GM18861 (cell line): ENCODE measurements around the gene ADGRG2.

Source experiments
- ATAC-seq: cut with Tn5 transposase; IDR thresholded peaks from one replicate; pipeline ENCODE4 v1.9.1; 2021; ENCODE audit not compliant: unreplicated experiment

Gene ADGRG2

GRCh38 chrX:18962329-18962728, 159.9 kb downstream of the ADGRG2 start:
- ATAC-seq: no peak

GRCh38 chrX:18961686-18962085, 160.6 kb downstream of the ADGRG2 start:
- no peak for ATAC-seq

- no peak for ATAC-seq
These were observed 165.8 kb downstream of the ADGRG2 start for GRCh38 chrX:18956303-18957032.

- ATAC-seq: no peak
These were observed 166.6 kb downstream of the ADGRG2 start for GRCh38 chrX:18955676-18956075.

GRCh38 chrX:18951032-18951431, 171.2 kb downstream of the ADGRG2 start:
- ATAC-seq: no peak

GRCh38 chrX:18949944-18950301, 172.3 kb downstream of the ADGRG2 start:
- ATAC-seq: no peak

- no peak for ATAC-seq
These were observed 172.9 kb downstream of the ADGRG2 start for GRCh38 chrX:18949291-18949943.

GRCh38 chrX:18946611-18947010, 175.7 kb downstream of the ADGRG2 start:
- ATAC-seq: no peak

GRCh38 chrX:18946157-18946556, 176.1 kb downstream of the ADGRG2 start:
- ATAC-seq: no peak

GRCh38 chrX:18945483-18945882, 176.8 kb downstream of the ADGRG2 start:
- no peak for ATAC-seq

GRCh38 chrX:18944482-18944881, 177.8 kb downstream of the ADGRG2 start:
- ATAC-seq: no peak

GRCh38 chrX:18941896-18942295, 180.4 kb downstream of the ADGRG2 start:
- ATAC-seq: no peak
